Endothelial cell of umbilical vein (primary cell): ENCODE data around the gene SMARCA2. TPM values are rescaled to one million over a fixed set of nuclear protein-coding genes. Genes with fewer than 3 reads are reported as not detected.

Experiments used
- BruUV-seq: library from RNA; stranded (reverse); fragments of 400-500 nt; replicated peaks from 2 replicates; lab custom pipeline; 2021; lab: Mats Ljungman, UMichigan
- CTCF ChIA-PET: fragments of 300-600, 350-600 bp; sonication (Branson Sonifier 250); formaldehyde crosslinking; loops from one replicate; lab custom pipeline; 2021; ENCODE audit warnings: antibody characterized with exemption, inconsistent platforms; lab: Charles Lee
- POLR2A ChIA-PET: fragments of 300-600, 350-600 bp; sonication (Branson Sonifier 250); formaldehyde crosslinking; loops from one replicate; lab custom pipeline; 2021; ENCODE audit warnings: antibody characterized with exemption, inconsistent platforms; lab: Charles Lee
- DNase-seq: peaks from one replicate; pipeline ENCODE4 v3.0.0-alpha.2; 2011; ENCODE audit warnings: low read depth, low spot score
- FAIRE-seq: peaks from 2 replicates; lab custom pipeline; 2011; peaks lifted over from hg19 to GRCh38; lab: Jason Lieb, UNC
- H2AFZ ChIP-seq: 2 replicates; pipeline ENCODE4 v1.6.0; 2012; ENCODE audit warnings: low read depth, low read length, control low read depth, inconsistent platforms
- H3K27ac ChIP-seq: 2 replicates; pipeline ENCODE4 v1.5.1; 2011; ENCODE audit warnings: low read depth, mild to moderate bottlenecking, control low read depth, low read length, moderate library complexity; ENCODE audit not compliant: insufficient read depth
- H3K27me3 ChIP-seq, 2 experiments: 2 replicates each; pipeline versions ENCODE4 v1.6.0 to v1.6.1; 2011; ENCODE audit warnings: low read length in 2 of 2, mixed read lengths in 1 of 2; ENCODE audit not compliant: control insufficient read depth in 2 of 2, insufficient read depth in 2 of 2
- H3K36me3 ChIP-seq, 2 experiments: 2 replicates in 1 of 2; 3 replicates in 1 of 2; pipeline ENCODE4 v1.5.1; 2011; ENCODE audit warnings: low read length in 2 of 2, mild to moderate bottlenecking in 1 of 2, moderate library complexity in 1 of 2; ENCODE audit not compliant: control insufficient read depth in 2 of 2, insufficient read depth in 2 of 2; ENCODE audit errors: extremely low read depth in 1 of 2
- H3K4me1 ChIP-seq: 3 replicates; pipeline ENCODE4 v1.5.1; 2011; ENCODE audit warnings: mild to moderate bottlenecking, low read length; ENCODE audit not compliant: control insufficient read depth, insufficient read depth; ENCODE audit errors: extremely low read depth
- H3K4me2 ChIP-seq: 2 replicates; pipeline ENCODE4 v1.6.1; 2011; ENCODE audit warnings: low read length, control low read depth, mixed read lengths; ENCODE audit not compliant: insufficient read depth
- H3K4me3 ChIP-seq, 3 experiments: fragments of 200-600 bp in 1 of 3; sonication (generic), shearing (Covaris generic) in 1 of 3; replicated peaks in 1 of 3; 2 replicates each; pipeline ENCODE4 v1.5.1; 2011 to 2016; ENCODE audit warnings: control low read depth in 3 of 3, low read length in 3 of 3, mild to moderate bottlenecking in 2 of 3, inconsistent platforms in 1 of 3, low read depth in 1 of 3, moderate library complexity in 1 of 3; ENCODE audit not compliant: insufficient read depth in 1 of 3
- H3K79me2 ChIP-seq: 2 replicates; pipeline ENCODE4 v1.6.0; 2012; ENCODE audit warnings: low read length, inconsistent platforms; ENCODE audit not compliant: control insufficient read depth, insufficient read depth
- H3K9ac ChIP-seq: replicated peaks from 2 replicates; pipeline ENCODE3; 2011; ENCODE audit warnings: low read length, control low read depth; ENCODE audit not compliant: insufficient read depth; ENCODE audit errors: extremely low read depth
- H3K9me1 ChIP-seq: replicated peaks from 3 replicates; pipeline ENCODE4 v1.6.0; 2011; ENCODE audit warnings: mild to moderate bottlenecking, low read length; ENCODE audit not compliant: control insufficient read depth, insufficient read depth; ENCODE audit errors: extremely low read depth
- H3K9me3 ChIP-seq: replicated peaks from 2 replicates; pipeline ENCODE4 v1.5.1; 2012; ENCODE audit warnings: low read length, inconsistent platforms; ENCODE audit not compliant: control insufficient read depth, insufficient read depth
- H4K20me1 ChIP-seq: replicated peaks from 2 replicates; pipeline ENCODE3; 2011; ENCODE audit warnings: mild to moderate bottlenecking, low read length; ENCODE audit not compliant: control insufficient read depth, insufficient read depth; ENCODE audit errors: extremely low read depth
- EZH2 ChIP-seq: IDR thresholded peaks from 2 replicates; pipeline ENCODE4 v1.6.1; 2012; ENCODE audit warnings: borderline replicate concordance, low read depth, mild to moderate bottlenecking, moderate library complexity, low read length, inconsistent platforms; ENCODE audit not compliant: severe bottlenecking
- FOS ChIP-seq: IDR thresholded peaks from 2 replicates; pipeline ENCODE4 v1.6.1; 2011; ENCODE audit warnings: mild to moderate bottlenecking, low read length, moderate library complexity, borderline replicate concordance; ENCODE audit not compliant: insufficient read depth
- GATA2 ChIP-seq: IDR thresholded peaks from 2 replicates; pipeline ENCODE4 v1.7.0; 2011; ENCODE audit warnings: low read depth, mild to moderate bottlenecking, moderate library complexity, mixed read lengths, low read length; ENCODE audit not compliant: insufficient read length, insufficient read depth
- JUN ChIP-seq: IDR thresholded peaks from 2 replicates; pipeline ENCODE4 v1.6.1; 2011; ENCODE audit warnings: borderline replicate concordance, low read depth; ENCODE audit not compliant: insufficient read length, insufficient read depth
- MYC ChIP-seq: IDR thresholded peaks from one replicate; pipeline ENCODE4 v1.6.1; 2011; ENCODE audit warnings: mild to moderate bottlenecking, low read depth, low read length
- POLR2A ChIP-seq: IDR thresholded peaks from 2 replicates; pipeline ENCODE4 v1.6.1; 2012; ENCODE audit warnings: low read depth, mild to moderate bottlenecking, control low read depth, low read length
- POLR2AphosphoS5 ChIP-seq: IDR thresholded peaks from 2 replicates; pipeline ENCODE4 v1.6.1; 2012; ENCODE audit warnings: low read depth, mild to moderate bottlenecking, control low read depth, low read length, moderate library complexity; ENCODE audit not compliant: insufficient read depth
- dilution Hi-C: fragments of 300-500 bp; cut with MboI; formaldehyde crosslinking; loops from one replicate; pipeline ENCODE4 v1.15.0; 2019; ENCODE audit warnings: low sequenced_read_pairs; ENCODE audit not compliant: extremely low pct_ligation_motif_present
- intact Hi-C: fragments of 100-400 bp; cut with micrococcal nuclease; formaldehyde crosslinking; loops from one replicate; pipeline ENCODE4 v1.10.0; 2022
- polyA plus RNA-seq, 4 experiments: library from polyadenylated mRNA; depleted of rRNA in 3 of 4; stranded (reverse) in 3 of 4; unstranded in 1 of 4; fragments of >200 nt; gene quantifications; 2 replicates each; pipeline versions ENCODE4 v1.2.1 to v1.2.3, GENCODE V29; 2011 to 2012; ENCODE audit warnings: missing spikeins in 1 of 4
- total RNA-seq: library from RNA; stranded (reverse); gene quantifications from 2 replicates; pipeline ENCODE4 v1.2.3, GENCODE V29; 2021
- TF ChIP-seq, protein P1 (sequence below), 2 donors: IDR thresholded peaks; 1 replicate in 1 of 2; 2 replicates in 1 of 2; pipeline ENCODE4 v1.5.1; 2011; ENCODE audit warnings: low read length in 2 of 2, mild to moderate bottlenecking in 2 of 2, moderate library complexity in 2 of 2, control low read depth in 1 of 2, inconsistent platforms in 1 of 2, low read depth in 1 of 2; ENCODE audit not compliant: insufficient read depth in 1 of 2; ENCODE audit errors: extremely low read depth in 1 of 2
- TF ChIP-seq, protein P2 (sequence below): IDR thresholded peaks from 2 replicates; pipeline ENCODE4 v1.6.1; 2011; ENCODE audit not compliant: insufficient read depth, insufficient read length

SMARCA2 gene
- total and polyA plus RNA-seq, 2 donors (not counting 3 experiments of a cell fraction or from before 2014, with no cell fraction given) = 54.5 to 79.9 TPM

DNA sequence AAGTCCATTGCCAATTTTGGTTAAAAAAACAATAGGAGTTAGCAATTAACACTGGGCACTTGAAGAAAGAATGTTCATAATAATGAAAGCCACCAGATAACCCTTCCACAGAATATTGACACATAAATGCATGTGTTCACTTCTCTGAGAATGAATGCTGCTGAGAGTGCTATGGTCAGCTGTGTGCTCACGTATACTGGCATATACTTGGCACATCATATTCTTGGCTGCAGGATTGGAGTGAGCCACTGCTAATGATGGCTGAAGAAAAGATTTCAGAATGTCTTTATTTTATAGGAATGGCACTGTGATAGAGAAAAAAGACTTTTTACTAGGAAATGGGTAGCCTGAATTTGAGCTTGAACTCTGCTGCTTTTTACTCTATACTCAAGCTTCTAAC is 46.0 kb upstream of the SMARCA2 start:
- no peak overlapping the region for H3K4me2 ChIP-seq
- ChIA-PET POLR2A (no interaction called here), CTCF (no interaction called here)
- H3K4me3 ChIP-seq = no peak overlapping the region
- H3K27me3 ChIP-seq = no peaks in the 10 kb centered on the region
- no peaks in the 10 kb centered on the region for H3K79me2 ChIP-seq
- no peak for FAIRE-seq
- H3K9me3 ChIP-seq = no peaks in the 10 kb centered on the region
- intact Hi-C loops (no loop called here), dilution Hi-C loops (no loop called here)
- DNase-seq = no peak
- H3K27ac ChIP-seq = no peak overlapping the region
- H4K20me1 ChIP-seq = no peaks in the 10 kb centered on the region
- no peak overlapping the region for H3K9ac ChIP-seq
- no peak for TF ChIP-seq MYC
- no peak for TF ChIP-seq FOS
- TF ChIP-seq, protein P1, sequence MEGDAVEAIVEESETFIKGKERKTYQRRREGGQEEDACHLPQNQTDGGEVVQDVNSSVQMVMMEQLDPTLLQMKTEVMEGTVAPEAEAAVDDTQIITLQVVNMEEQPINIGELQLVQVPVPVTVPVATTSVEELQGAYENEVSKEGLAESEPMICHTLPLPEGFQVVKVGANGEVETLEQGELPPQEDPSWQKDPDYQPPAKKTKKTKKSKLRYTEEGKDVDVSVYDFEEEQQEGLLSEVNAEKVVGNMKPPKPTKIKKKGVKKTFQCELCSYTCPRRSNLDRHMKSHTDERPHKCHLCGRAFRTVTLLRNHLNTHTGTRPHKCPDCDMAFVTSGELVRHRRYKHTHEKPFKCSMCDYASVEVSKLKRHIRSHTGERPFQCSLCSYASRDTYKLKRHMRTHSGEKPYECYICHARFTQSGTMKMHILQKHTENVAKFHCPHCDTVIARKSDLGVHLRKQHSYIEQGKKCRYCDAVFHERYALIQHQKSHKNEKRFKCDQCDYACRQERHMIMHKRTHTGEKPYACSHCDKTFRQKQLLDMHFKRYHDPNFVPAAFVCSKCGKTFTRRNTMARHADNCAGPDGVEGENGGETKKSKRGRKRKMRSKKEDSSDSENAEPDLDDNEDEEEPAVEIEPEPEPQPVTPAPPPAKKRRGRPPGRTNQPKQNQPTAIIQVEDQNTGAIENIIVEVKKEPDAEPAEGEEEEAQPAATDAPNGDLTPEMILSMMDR (IDR thresholded peaks at IDR 0.05; ENCODE audit: extremely low read depth in 1 of 2, insufficient read depth in 1 of 2, low read depth in 1 of 2, low read length in 2 of 2) = no peak
- TF ChIP-seq, protein P2, sequence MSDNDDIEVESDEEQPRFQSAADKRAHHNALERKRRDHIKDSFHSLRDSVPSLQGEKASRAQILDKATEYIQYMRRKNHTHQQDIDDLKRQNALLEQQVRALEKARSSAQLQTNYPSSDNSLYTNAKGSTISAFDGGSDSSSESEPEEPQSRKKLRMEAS = no peak
- no peak for TF ChIP-seq GATA2
- H3K4me1 ChIP-seq = no peaks in the 10 kb centered on the region
- no peak overlapping the region for H2AFZ ChIP-seq
- BruUV-seq = no TSS peak
- H3K9me1 ChIP-seq = no peaks in the 10 kb centered on the region
- no peaks in the 10 kb centered on the region for H3K36me3 ChIP-seq

DNA sequence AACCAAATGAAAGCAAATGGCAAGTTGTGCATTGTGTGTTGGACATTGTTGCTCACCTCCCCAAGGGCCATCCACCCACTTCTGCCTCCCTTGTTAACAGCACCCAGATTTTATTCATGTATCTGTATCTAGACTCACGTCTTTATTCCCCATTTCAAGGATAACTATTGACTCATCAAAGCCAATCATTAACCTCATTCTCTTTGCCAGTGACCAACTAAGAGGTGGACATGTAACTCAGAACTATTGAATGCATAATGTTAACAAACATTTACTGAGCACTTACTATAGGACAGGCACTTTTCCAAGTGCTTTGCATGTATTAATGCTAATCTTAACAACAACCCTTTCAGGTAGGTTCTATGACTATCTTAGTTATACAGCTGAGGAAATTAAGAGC is 45.2 kb upstream of the SMARCA2 start:
- no peak overlapping the region for H3K4me2 ChIP-seq

More for the DNA sequence above, 45.2 kb upstream of the SMARCA2 start:
- Histone ChIP-seq H3K4me3 (no peak overlapping the region), H3K9me3 (no peaks in the 10 kb centered on the region), H3K36me3 (no peaks in the 10 kb centered on the region), H3K79me2 (no peaks in the 10 kb centered on the region), H3K4me1 (no peaks in the 10 kb centered on the region), H3K9ac (no peak overlapping the region), H3K27ac (no peak overlapping the region), H3K27me3 (no peaks in the 10 kb centered on the region), H4K20me1 (no peaks in the 10 kb centered on the region), H2AFZ (no peak overlapping the region), H3K9me1 (no peaks in the 10 kb centered on the region)
- intact Hi-C loops = no loop called here
- ChIA-PET POLR2A (no interaction called here), CTCF (no interaction called here)
- TF ChIP-seq POLR2AphosphoS5 (no peak), EZH2 (no peak), FOS (no peak), GATA2 (no peak), POLR2A (no peak), MYC (no peak), JUN (no peak)
- TF ChIP-seq, protein P1 (IDR thresholded peaks at IDR 0.05; ENCODE audit: extremely low read depth in 1 of 2, insufficient read depth in 1 of 2, low read depth in 1 of 2, low read length in 2 of 2) = no peak
- TF ChIP-seq, protein P2 = no peak
- FAIRE-seq (no peak), DNase-seq (no peak)
- BruUV-seq = no TSS peak
- dilution Hi-C loops = no loop called here
